H9 (cell line): ENCODE measurements around the gene CEP63. TPM values are rescaled to one million over a fixed set of nuclear protein-coding genes. Genes with fewer than 3 reads are reported as not detected.

Experiments used
- DNase-seq: peaks from one replicate; pipeline ENCODE4 v3.0.0-alpha.2; 2017
- H2AFZ ChIP-seq: one replicate; pipeline ENCODE4 v1.6.1; 2013; ENCODE audit warnings: mild to moderate bottlenecking, low read length, control low read depth, moderate library complexity
- H2AK5ac ChIP-seq: 2 replicates; pipeline ENCODE4 v1.6.1; 2013; ENCODE audit warnings: low read length, control low read depth, mixed read lengths; ENCODE audit not compliant: insufficient read length
- H2BK120ac ChIP-seq: one replicate; pipeline ENCODE4 v1.6.1; 2013; ENCODE audit warnings: low read depth, mild to moderate bottlenecking, low read length, control low read depth, inconsistent platforms; ENCODE audit not compliant: poor library complexity, severe bottlenecking
- H2BK12ac ChIP-seq: 2 replicates; pipeline ENCODE4 v1.6.1; 2013; ENCODE audit warnings: low read length, control low read depth, mixed read lengths, low read depth; ENCODE audit not compliant: insufficient read length
- H2BK15ac ChIP-seq: 2 replicates; pipeline ENCODE4 v1.6.1; 2013; ENCODE audit warnings: low read depth, low read length, control low read depth
- H2BK20ac ChIP-seq: one replicate; pipeline ENCODE4 v1.6.1; 2013; ENCODE audit warnings: low read depth, mild to moderate bottlenecking, low read length, control low read depth, inconsistent platforms; ENCODE audit not compliant: poor library complexity, severe bottlenecking
- H2BK5ac ChIP-seq: 2 replicates; pipeline ENCODE4 v1.6.1; 2013; ENCODE audit warnings: low read length, control low read depth, mixed read lengths; ENCODE audit not compliant: insufficient read length
- H3K14ac ChIP-seq: 2 replicates; pipeline ENCODE4 v1.6.1; 2013; ENCODE audit warnings: low read length, control low read depth; ENCODE audit not compliant: insufficient read depth
- H3K18ac ChIP-seq: 2 replicates; pipeline ENCODE4 v1.6.1; 2013; ENCODE audit warnings: low read depth, mild to moderate bottlenecking, mixed read lengths, low read length, control low read depth; ENCODE audit not compliant: insufficient read length
- H3K23ac ChIP-seq: 2 replicates; pipeline ENCODE4 v1.6.1; 2013; ENCODE audit warnings: low read length, control low read depth, mixed read lengths, low read depth; ENCODE audit not compliant: insufficient read length
- H3K23me2 ChIP-seq: 2 replicates; pipeline ENCODE4 v1.6.1; 2013; ENCODE audit warnings: low read depth, mild to moderate bottlenecking, mixed read lengths, low read length, control low read depth; ENCODE audit not compliant: insufficient read length, poor library complexity, severe bottlenecking
- H3K27ac ChIP-seq: 2 replicates; pipeline ENCODE4 v1.5.1; 2013; ENCODE audit warnings: low read length, control low read depth, mixed read lengths, low read depth; ENCODE audit not compliant: insufficient read length
- H3K27me3 ChIP-seq: 2 replicates; pipeline ENCODE4 v1.6.1; 2013; ENCODE audit warnings: low read length, control low read depth, inconsistent platforms; ENCODE audit not compliant: insufficient read depth
- H3K4ac ChIP-seq: 2 replicates; pipeline ENCODE4 v1.6.1; 2013; ENCODE audit warnings: low read depth, mild to moderate bottlenecking, control low read depth, inconsistent platforms, low read length, moderate library complexity
- H3K4me1 ChIP-seq: 2 replicates; pipeline ENCODE4 v1.6.1; 2013; ENCODE audit warnings: low read length, control low read depth, inconsistent platforms; ENCODE audit not compliant: insufficient read depth
- H3K4me2 ChIP-seq: 2 replicates; pipeline ENCODE4 v1.6.1; 2013; ENCODE audit warnings: low read length, control low read depth, mixed read lengths; ENCODE audit not compliant: insufficient read length, insufficient read depth
- H3K56ac ChIP-seq: 2 replicates; pipeline ENCODE4 v1.6.1; 2013; ENCODE audit warnings: low read depth, mild to moderate bottlenecking, mixed read lengths, low read length, control low read depth; ENCODE audit not compliant: insufficient read length
- H3K79me1 ChIP-seq: 2 replicates; pipeline ENCODE4 v1.6.1; 2013; ENCODE audit warnings: low read depth, mild to moderate bottlenecking, moderate library complexity, low read length, control low read depth, inconsistent platforms; ENCODE audit not compliant: insufficient read depth, poor library complexity, severe bottlenecking
- H3K79me2 ChIP-seq: 2 replicates; pipeline ENCODE4 v1.6.1; 2013; ENCODE audit warnings: low read length, control low read depth, inconsistent platforms; ENCODE audit not compliant: insufficient read depth
- H3K9ac ChIP-seq: 2 replicates; pipeline ENCODE4 v1.6.1; 2013; ENCODE audit warnings: low read length, control low read depth, mixed read lengths; ENCODE audit not compliant: insufficient read length; ENCODE audit errors: extremely low read depth
- H3K9me3 ChIP-seq: one replicate; pipeline ENCODE4 v1.6.1; 2013; ENCODE audit warnings: low read depth, low read length, inconsistent platforms; ENCODE audit not compliant: control insufficient read depth
- H3T11ph ChIP-seq: one replicate; pipeline ENCODE4 v1.6.1; 2013; ENCODE audit warnings: mild to moderate bottlenecking, low read length, control low read depth, inconsistent platforms
- H4K20me1 ChIP-seq: one replicate; pipeline ENCODE4 v1.6.1; 2013; ENCODE audit not compliant: control insufficient read depth, insufficient read length, insufficient read depth
- H4K5ac ChIP-seq: 2 replicates; pipeline ENCODE4 v1.6.1; 2013; ENCODE audit warnings: low read depth, mild to moderate bottlenecking, mixed read lengths, low read length, control low read depth; ENCODE audit not compliant: insufficient read length
- H4K8ac ChIP-seq: replicated peaks from 2 replicates; pipeline ENCODE4 v1.6.1; 2013; ENCODE audit warnings: low read length, control low read depth, mixed read lengths, low read depth; ENCODE audit not compliant: insufficient read length
- H4K91ac ChIP-seq: 2 replicates; pipeline ENCODE4 v1.6.1; 2013; ENCODE audit warnings: low read depth, mild to moderate bottlenecking, moderate library complexity, mixed read lengths, low read length, control low read depth; ENCODE audit not compliant: insufficient read length
- H3K27ac Mint-ChIP-seq, 3 experiments: 2 replicates in 2 of 3; 3 replicates in 1 of 3; pipeline ENCODE4 v1.8.0; 2020 to 2021; ENCODE audit warnings: mixed read lengths in 3 of 3, mild to moderate bottlenecking in 1 of 3, moderate library complexity in 1 of 3
- H3K27me3 Mint-ChIP-seq: 2 replicates; pipeline ENCODE4 v1.8.0; 2021; ENCODE audit warnings: low read depth, mild to moderate bottlenecking, moderate library complexity, mixed read lengths
- H3K36me3 Mint-ChIP-seq, 3 experiments: 2 replicates in 2 of 3; 3 replicates in 1 of 3; pipeline ENCODE4 v1.8.0; 2020 to 2021; ENCODE audit warnings: low read depth in 3 of 3, mixed read lengths in 3 of 3; ENCODE audit not compliant: insufficient read depth in 1 of 3
- H3K4me1 Mint-ChIP-seq, 2 experiments: 2 replicates each; pipeline ENCODE4 v1.8.0; 2020; ENCODE audit warnings: mixed read lengths in 2 of 2
- H3K4me3 Mint-ChIP-seq, 2 experiments: 2 replicates in 1 of 2; 3 replicates in 1 of 2; pipeline ENCODE4 v1.8.0; 2020 to 2021; ENCODE audit warnings: mild to moderate bottlenecking in 2 of 2, mixed read lengths in 2 of 2, moderate library complexity in 1 of 2
- H3K9me3 Mint-ChIP-seq, 2 experiments: 2 replicates in 1 of 2; 3 replicates in 1 of 2; pipeline ENCODE4 v1.8.0; 2020; ENCODE audit warnings: mild to moderate bottlenecking in 2 of 2, mixed read lengths in 2 of 2, moderate library complexity in 1 of 2
- WGBS: extraction: QIAGEN DNeasy Blood & Tissue Kit; methylation state at CpG from one replicate; pipeline ENCODE4 v1.1.7; 2013; ENCODE audit warnings: missing lambda C conversion rate, low lambda C conversion rate, mixed read lengths; ENCODE audit not compliant: insufficient read length; ENCODE audit errors: extremely low coverage; 5-methylcytosine and 5-hydroxymethylcytosine counted together
- total RNA-seq: library from RNA; stranded (reverse); gene quantifications from 2 replicates; pipeline ENCODE4 v1.2.1, GENCODE V29; 2021
- TF ChIP-seq, protein P1 (sequence below): fragments of 200-600 bp; sonication (generic); conservative IDR thresholded peaks from 3 replicates; pipeline ENCODE4 v1.8.0; 2021; ENCODE audit warnings: antibody characterized with exemption, mild to moderate bottlenecking

Gene CEP63
- total RNA-seq, 1 experiment from 2014 or later, result 16.2 TPM

DNA sequence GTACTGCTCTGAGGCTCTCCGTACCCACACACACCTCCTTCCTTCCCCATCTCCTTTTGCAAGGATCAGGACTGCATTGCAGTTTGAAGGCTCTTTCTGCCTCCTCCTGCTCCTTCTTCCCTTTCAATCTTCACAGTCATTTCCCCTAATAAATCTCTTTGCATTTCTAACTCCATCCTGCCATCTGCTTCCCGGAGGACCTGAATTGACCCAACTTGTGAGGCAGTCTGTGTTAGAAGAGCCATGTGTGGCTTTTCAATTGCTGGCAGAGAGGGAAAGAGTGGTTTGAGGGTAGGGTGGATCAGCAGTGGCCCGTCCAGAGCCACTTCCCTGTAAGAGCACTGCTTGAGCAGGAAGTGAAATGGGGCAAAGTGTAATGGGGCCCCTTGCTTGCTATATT is 35.9 kb upstream of the CEP63 start:
- no peak overlapping the region for H3K14ac ChIP-seq
- H3K4me1 ChIP-seq, result no peaks in the 10 kb centered on the region
- H3K79me2 ChIP-seq, result no peaks in the 10 kb centered on the region
- no peak overlapping the region for H3K23ac ChIP-seq
- Mint-ChIP-seq H3K36me3 (peaks cover 0 to 2% (median 0%) of the 10 kb centered on the region in 3 experiments; a peak in 1 of 7 replicates), H3K4me3 (no peak overlapping the region), H3K27me3 (peaks cover 42% of the 10 kb centered on the region), H3K4me1 (peaks cover 19 to 20% of the 10 kb centered on the region in 2 experiments), H3K9me3 (peaks cover 5% of the 10 kb centered on the region in 2 experiments; a peak in 4 of 5 replicates), H3K27ac (no peak overlapping the region)
- H3K4ac ChIP-seq, result no peak overlapping the region
- H3K9ac ChIP-seq, result no peak overlapping the region
- no peaks in the 10 kb centered on the region for H3K79me1 ChIP-seq
- H2AFZ ChIP-seq, result no peak overlapping the region
- no peak overlapping the region for H4K5ac ChIP-seq
- H2BK15ac ChIP-seq, result no peak overlapping the region
- H3K9me3 ChIP-seq, result no peaks in the 10 kb centered on the region
- WGBS, result no CpG with 5 or more reads among the region's 3 CpGs
- H3K56ac ChIP-seq, result no peak overlapping the region
- no peaks in the 10 kb centered on the region for H3K23me2 ChIP-seq
- no peak overlapping the region for H3T11ph ChIP-seq
- DNase-seq, result no peak
- H4K8ac ChIP-seq, result no peak overlapping the region
- no peaks in the 10 kb centered on the region for H3K27me3 ChIP-seq
- no peak overlapping the region for H3K18ac ChIP-seq
- no peak overlapping the region for H3K4me2 ChIP-seq
- TF ChIP-seq, protein P1, sequence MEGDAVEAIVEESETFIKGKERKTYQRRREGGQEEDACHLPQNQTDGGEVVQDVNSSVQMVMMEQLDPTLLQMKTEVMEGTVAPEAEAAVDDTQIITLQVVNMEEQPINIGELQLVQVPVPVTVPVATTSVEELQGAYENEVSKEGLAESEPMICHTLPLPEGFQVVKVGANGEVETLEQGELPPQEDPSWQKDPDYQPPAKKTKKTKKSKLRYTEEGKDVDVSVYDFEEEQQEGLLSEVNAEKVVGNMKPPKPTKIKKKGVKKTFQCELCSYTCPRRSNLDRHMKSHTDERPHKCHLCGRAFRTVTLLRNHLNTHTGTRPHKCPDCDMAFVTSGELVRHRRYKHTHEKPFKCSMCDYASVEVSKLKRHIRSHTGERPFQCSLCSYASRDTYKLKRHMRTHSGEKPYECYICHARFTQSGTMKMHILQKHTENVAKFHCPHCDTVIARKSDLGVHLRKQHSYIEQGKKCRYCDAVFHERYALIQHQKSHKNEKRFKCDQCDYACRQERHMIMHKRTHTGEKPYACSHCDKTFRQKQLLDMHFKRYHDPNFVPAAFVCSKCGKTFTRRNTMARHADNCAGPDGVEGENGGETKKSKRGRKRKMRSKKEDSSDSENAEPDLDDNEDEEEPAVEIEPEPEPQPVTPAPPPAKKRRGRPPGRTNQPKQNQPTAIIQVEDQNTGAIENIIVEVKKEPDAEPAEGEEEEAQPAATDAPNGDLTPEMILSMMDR, result no peak
- no peaks in the 10 kb centered on the region for H4K20me1 ChIP-seq
- H3K27ac ChIP-seq, result no peak overlapping the region
- no peak overlapping the region for H2BK5ac ChIP-seq
- no peak overlapping the region for H4K91ac ChIP-seq
- H2BK120ac ChIP-seq, result no peak overlapping the region
- no peak overlapping the region for H2AK5ac ChIP-seq
- H2BK20ac ChIP-seq, result no peak overlapping the region
- H2BK12ac ChIP-seq, result no peak overlapping the region
